Pancreas (tissue), 10 donors: Measurements from ENCODE around the gene FAF1. TPM values are rescaled to one million over a fixed set of nuclear protein-coding genes. Genes with fewer than 3 reads are reported as not detected.
"Not testable (repeated sequence)": the region's sequence is repeated elsewhere in the genome, so short reads cannot be mapped to it uniquely, and the experiment has no call there.

Experiments
- ATAC-seq, 4 donors: fragments of 200-7000 bp; cut with Tn5 transposase; one replicate each; pipeline versions ENCODE4 v1.8.0 to v1.9.1; 2020; ENCODE audit warnings: mild to moderate bottlenecking in 4 of 4, moderate library complexity in 4 of 4
- DNase-seq, 6 donors: peaks; one replicate each; pipeline ENCODE4 v3.0.0-alpha.2; 2020
- FAIRE-seq: peaks from 2 replicates; lab custom pipeline; 2012; peaks lifted over from hg19 to GRCh38; lab: Jason Lieb, UNC
- H3K27ac ChIP-seq, 4 donors: fragments of 200-600 bp; sonication (generic); 1 replicate in 3 of 4; 2 replicates in 1 of 4; pipeline versions ENCODE4 v1.5.0 to v1.8.0; 2020
- H3K27me3 ChIP-seq, 4 donors: fragments of 200-600 bp; one replicate each; pipeline ENCODE4 v1.8.0; 2021
- H3K36me3 ChIP-seq, 3 donors: fragments of 200-600 bp; sonication (generic) in 1 of 3; one replicate each; pipeline versions ENCODE4 v1.5.0 to v1.8.0; 2020 to 2021
- H3K4me1 ChIP-seq, 3 donors: fragments of 200-600 bp; one replicate each; pipeline ENCODE4 v1.8.0; 2021
- H3K4me3 ChIP-seq, 4 donors: fragments of 200-600 bp; sonication (generic) in 2 of 4; one replicate each; pipeline versions ENCODE4 v1.5.0 to v1.8.0; 2020 to 2021
- H3K9me3 ChIP-seq, 4 donors: fragments of 200-600 bp; one replicate each; pipeline ENCODE4 v1.8.0; 2021
- CTCF ChIP-seq, 4 donors: fragments of 200-600 bp; sonication (generic) in 3 of 4; IDR thresholded peaks; one replicate each; pipeline versions ENCODE4 v1.5.0 to v1.8.0; 2021; ENCODE audit warnings: antibody characterized with exemption in 4 of 4
- WGBS, 2 donors: extraction: QIAGEN DNeasy Blood & Tissue Kit; methylation state at CpG; one replicate each; pipeline ENCODE4 v1.1.7; 2013; 5-methylcytosine and 5-hydroxymethylcytosine counted together
- intact Hi-C, 3 donors: fragments of 100-400 bp; cut with DNase I; formaldehyde crosslinking; loops; one replicate each; pipeline versions ENCODE4 v1.11.1 to v1.14.2; 2022
- polyA plus RNA-seq, 2 donors: library from polyadenylated mRNA; stranded (reverse); fragments of 200-250 nt; gene quantifications; one replicate each; pipeline ENCODE4 v1.2.3, GENCODE V29; 2013
- total RNA-seq, 6 donors: library from RNA; stranded (reverse); fragmentation: NEBNext Ultra II Directional in 4 of 6; extraction: Animal tissue kit (Norgen Biotek cat#: 25700) in 4 of 6; gene quantifications; one replicate each; pipeline versions ENCODE4 v1.2.1 to v1.2.4, GENCODE V29; 2021 to 2023
- donor health status: healthy with polysubstance abuse.
- donor health status: DM: no; HTN: no; CAD: no; lungs with moderate emphysema.
- donor health status: DM: no; HTN: no; CAD: no.
- donor health status: control.
- donor health status: control.
- donor health status: Bipolar disorder and iron deficiency.
- donor health status: DM: yes; HTN: yes; CAD: no.
- donor health status: DM: no; HTN: no; CAD: no.
- donor health status: DM: no; HTN: no; CAD: no.
- donor health status: DM: yes; HTN: yes; CAD: no.

FAF1 gene
- total and polyA plus RNA-seq, 8 donors: 13.9 to 46.6 (median 37.6) TPM

DNA sequence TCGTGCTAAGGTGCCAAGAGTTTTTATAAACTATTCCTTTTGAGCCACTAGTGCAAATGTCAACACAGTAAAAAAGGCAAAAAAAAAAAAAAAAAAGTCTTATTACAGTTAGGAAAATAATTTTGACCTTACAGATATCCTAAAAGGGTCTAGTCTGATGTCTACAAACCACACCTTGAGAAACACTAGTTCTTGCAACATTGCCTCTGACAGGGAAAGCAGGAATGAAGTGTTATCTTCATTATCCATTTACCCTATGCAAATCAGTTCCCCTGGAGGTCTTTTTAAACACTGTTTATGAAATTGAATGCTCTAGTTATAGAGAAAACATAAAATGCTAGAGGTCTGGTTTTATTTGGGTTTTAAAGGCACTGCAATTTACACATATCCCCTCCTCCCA is 421.6 kb downstream of the FAF1 start:
- H3K27me3 ChIP-seq: no peaks in the 10 kb centered on the region
- 86 to 97% methylated on average over 1 of the region's 1 CpG for WGBS, 2 donors
- H3K27ac ChIP-seq: no peak overlapping the region
- no peaks in the 10 kb centered on the region for H3K4me1 ChIP-seq
- ATAC-seq (no peak), FAIRE-seq (no peak), DNase-seq (no peak)
- no peaks in the 10 kb centered on the region for H3K9me3 ChIP-seq
- no peak for TF ChIP-seq CTCF (IDR thresholded peaks at IDR 0.05)
- intact Hi-C loops: no loop called here
- H3K4me3 ChIP-seq: no peak overlapping the region
- peaks cover 0 to 6% (median 0%) of the 10 kb centered on the region in 3 donors for H3K36me3 ChIP-seq

DNA sequence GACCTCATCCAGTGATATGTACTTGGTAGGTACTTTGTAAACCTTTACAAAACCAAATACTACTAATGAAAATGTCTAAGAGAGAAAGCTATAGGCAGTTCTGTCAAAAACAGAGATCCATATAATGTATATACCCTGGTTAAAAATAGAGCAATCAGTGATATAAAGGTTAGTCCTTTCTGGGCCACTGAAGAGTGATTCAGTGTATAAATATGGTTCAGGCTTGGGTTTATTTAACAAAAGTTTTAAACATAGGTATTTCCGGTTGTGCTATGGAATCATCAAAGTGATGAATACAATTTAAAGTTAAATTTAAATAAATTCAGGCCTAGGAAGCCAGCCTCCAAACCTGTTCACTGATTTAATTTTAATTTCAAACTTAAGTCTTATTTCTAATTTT is 428.5 kb downstream of the FAF1 start:
- WGBS, 2 donors: 97 to 98% methylated on average over 1 of the region's 1 CpG
- H3K36me3 ChIP-seq: no peaks in the 10 kb centered on the region
- no peaks in the 10 kb centered on the region for H3K4me1 ChIP-seq
- H3K27ac ChIP-seq: no peak overlapping the region
- no peak for DNase-seq
- no peak overlapping the region for H3K4me3 ChIP-seq
- no peaks in the 10 kb centered on the region for H3K27me3 ChIP-seq
- intact Hi-C loops: no loop called here
- no peak for ATAC-seq
- H3K9me3 ChIP-seq: no peaks in the 10 kb centered on the region
- no peak for FAIRE-seq
- no peak for TF ChIP-seq CTCF (IDR thresholded peaks at IDR 0.05)

GRCh38 chr1:50531027-50531426 is 429.0 kb downstream of the FAF1 start:
- Histone ChIP-seq H3K27ac (no peak overlapping the region), H3K4me3 (no peak overlapping the region), H3K36me3 (no peaks in the 10 kb centered on the region), H3K4me1 (no peaks in the 10 kb centered on the region), H3K27me3 (no peaks in the 10 kb centered on the region), H3K9me3 (no peaks in the 10 kb centered on the region)
- TF ChIP-seq CTCF (IDR thresholded peaks at IDR 0.05): no peak
- intact Hi-C loops: no loop called here
- FAIRE-seq: no peak
- no peak for ATAC-seq
- no peak for DNase-seq
- 88 to 94% methylated on average over 2 of the region's 2 CpGs for WGBS, 2 donors

DNA sequence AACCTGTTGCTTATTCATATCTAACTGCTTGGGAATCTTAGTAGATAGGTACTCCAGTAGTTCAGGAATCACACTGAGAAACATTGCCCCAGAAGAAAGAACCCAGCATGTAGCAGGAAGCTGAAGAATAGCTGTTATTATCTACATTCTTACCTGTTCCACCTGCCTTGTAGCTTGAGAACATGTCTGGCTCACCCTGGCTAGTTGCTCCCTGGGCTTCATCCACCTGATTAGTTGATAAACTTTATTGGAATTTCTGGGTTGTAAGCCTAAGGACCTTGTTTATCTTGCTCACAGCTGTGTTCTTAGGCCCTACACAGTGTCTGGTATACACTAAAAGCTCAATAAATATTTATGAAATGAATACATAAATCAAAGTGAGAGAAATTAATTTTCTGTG is 430.6 kb downstream of the FAF1 start:
- FAIRE-seq (no peak), ATAC-seq (no peak), DNase-seq (no peak)
- no peak overlapping the region for H3K27ac ChIP-seq
- H3K27me3 ChIP-seq: no peaks in the 10 kb centered on the region
- TF ChIP-seq CTCF (IDR thresholded peaks at IDR 0.05): no peak
- no peaks in the 10 kb centered on the region for H3K9me3 ChIP-seq
- no peaks in the 10 kb centered on the region for H3K4me1 ChIP-seq
- no peak overlapping the region for H3K4me3 ChIP-seq
- no peaks in the 10 kb centered on the region for H3K36me3 ChIP-seq
- intact Hi-C loops: no loop called here

DNA sequence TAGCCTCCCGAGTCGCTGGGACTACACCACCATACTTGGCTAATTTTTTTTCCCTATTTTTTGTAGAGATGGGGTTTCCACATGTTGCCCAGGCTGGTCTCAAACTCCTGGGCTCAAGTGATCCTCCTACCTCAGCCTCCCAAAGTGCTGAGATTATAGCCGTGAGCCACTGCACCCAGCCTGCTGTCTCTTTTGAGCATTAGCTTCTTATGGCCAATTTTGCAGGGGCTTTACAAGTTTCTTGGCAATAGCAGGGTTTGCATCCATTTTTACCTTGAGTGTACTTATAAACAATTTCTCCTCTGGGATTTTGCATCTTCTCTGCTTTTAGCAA is 432.1 kb downstream of the FAF1 start:
- DNase-seq, H3K27ac ChIP-seq, intact Hi-C loops, H3K4me3 ChIP-seq, H3K4me1 ChIP-seq, H3K36me3 ChIP-seq, ATAC-seq, H3K9me3 ChIP-seq, H3K27me3 ChIP-seq, FAIRE-seq: not testable (repeated sequence)
- 97 to 99% methylated on average over 3 of the region's 3 CpGs for WGBS, 2 donors
